Measurements from ENCODE around the gene LMO2. TPM values are rescaled to one million over a fixed set of nuclear protein-coding genes. Genes with fewer than 3 reads are reported as not detected.

Gene LMO2
- total RNA-seq, 1 experiment from 2014 or later = 0.33 TPM

- Histone ChIP-seq H2AK5ac (ENCODE audit: insufficient read length, low read length) (no peak overlapping the region), H2BK12ac (ENCODE audit: insufficient read length, low read depth, low read length) (no peak overlapping the region), H3K79me2 (ENCODE audit: insufficient read depth, low read length) (no peaks in the 10 kb centered on the region), H4K8ac (replicated peaks; ENCODE audit: insufficient read length, low read depth, low read length) (no peak overlapping the region), H3K23ac (ENCODE audit: insufficient read length, low read depth, low read length) (no peak overlapping the region), H3K23me2 (ENCODE audit: insufficient read length, low read depth, low read length, poor library complexity, severe bottlenecking) (no peaks in the 10 kb centered on the region), H3K56ac (ENCODE audit: insufficient read length, low read depth, low read length) (no peak overlapping the region), H3K14ac (ENCODE audit: insufficient read depth, low read length) (no peak overlapping the region), H3T11ph (ENCODE audit: low read length) (no peak overlapping the region), H2BK20ac (ENCODE audit: low read depth, low read length, poor library complexity, severe bottlenecking) (no peak overlapping the region), H3K4me1 (ENCODE audit: insufficient read depth, low read length) (no peaks in the 10 kb centered on the region), H3K4me2 (ENCODE audit: insufficient read depth, insufficient read length, low read length) (no peak overlapping the region), H3K27ac (ENCODE audit: insufficient read length, low read depth, low read length) (no peak overlapping the region), H3K9ac (ENCODE audit: extremely low read depth, insufficient read length, low read length) (no peak overlapping the region), H2BK5ac (ENCODE audit: insufficient read length, low read length) (no peak overlapping the region), H2BK120ac (ENCODE audit: low read depth, low read length, poor library complexity, severe bottlenecking) (no peak overlapping the region), H3K4ac (ENCODE audit: low read depth, low read length) (no peak overlapping the region), H4K20me1 (ENCODE audit: control insufficient read depth, insufficient read depth, insufficient read length) (no peaks in the 10 kb centered on the region), H3K18ac (ENCODE audit: insufficient read length, low read depth, low read length) (no peak overlapping the region), H2AFZ (ENCODE audit: low read length) (no peak overlapping the region), H3K9me3 (ENCODE audit: control insufficient read depth, low read depth, low read length) (no peaks in the 10 kb centered on the region), H3K79me1 (ENCODE audit: insufficient read depth, low read depth, low read length, poor library complexity, severe bottlenecking) (no peaks in the 10 kb centered on the region), H2BK15ac (ENCODE audit: low read depth, low read length) (no peak overlapping the region; the same call in 1 of the 2 replicates), H4K5ac (ENCODE audit: insufficient read length, low read depth, low read length) (no peak overlapping the region), H4K91ac (ENCODE audit: insufficient read length, low read depth, low read length) (no peak overlapping the region), H3K27me3 (ENCODE audit: insufficient read depth, low read length) (no peaks in the 10 kb centered on the region)
- no peaks in the 10 kb centered on the region for H3K36me3 Mint-ChIP-seq (ENCODE audit: insufficient read depth in 1 of 3, low read depth in 3 of 3)
- H3K27ac Mint-ChIP-seq = no peak overlapping the region
- DNase-seq = no peak
- peaks cover 54% of the 10 kb centered on the region for H3K27me3 Mint-ChIP-seq (ENCODE audit: low read depth)
- H3K9me3 Mint-ChIP-seq = no peaks in the 10 kb centered on the region
- no CpG with 5 or more reads among the region's 3 CpGs for WGBS (ENCODE audit: extremely low coverage, insufficient read length, low lambda C conversion rate)
- peaks cover 0 to 6% of the 10 kb centered on the region in 2 experiments; a peak in 2 of 4 replicates for H3K4me1 Mint-ChIP-seq
- no peak overlapping the region for H3K4me3 Mint-ChIP-seq
- TF ChIP-seq CTCF (conservative IDR thresholded peaks at IDR 0.05) = no peak
These were observed 14.8 kb downstream of the LMO2 start for GRCh38 chr11:33877038-33877437.

Measured in H9 (cell line).